CD8-positive, alpha-beta memory T cell (primary cell): ENCODE measurements around the gene TMEM150A. TPM values are rescaled to one million over a fixed set of nuclear protein-coding genes. Genes with fewer than 3 reads are reported as not detected.
A peak's percentile ranks its signal among the peaks of the same experiment; 100 is the strongest.

ENCODE experiments used
- CTCF ChIA-PET: fragments of 350-600 bp; sonication (Branson Sonifier 250); formaldehyde crosslinking; loops from one replicate; lab custom pipeline; 2021; ENCODE audit warnings: antibody characterized with exemption; lab: Charles Lee
- POLR2A ChIA-PET: fragments of 350-600 bp; sonication (Branson Sonifier 250); formaldehyde crosslinking; loops from one replicate; lab custom pipeline; 2021; ENCODE audit warnings: antibody characterized with exemption; lab: Charles Lee
- DNase-seq, 5 donors: peaks; one replicate each; pipeline versions ENCODE4 v3.0.0 to v3.0.0-alpha.2; 2020 to 2022; ENCODE audit warnings: mixed read lengths in 1 of 5
- H3K27ac ChIP-seq: one replicate; pipeline ENCODE4 v1.7.0; 2013; ENCODE audit warnings: low read depth, mild to moderate bottlenecking, low read length, moderate library complexity
- H3K27me3 ChIP-seq: 2 replicates; pipeline ENCODE4 v1.7.0; 2013; ENCODE audit warnings: low read length, mild to moderate bottlenecking; ENCODE audit not compliant: insufficient read depth, poor library complexity, severe bottlenecking
- H3K36me3 ChIP-seq: 2 replicates; pipeline ENCODE4 v1.7.0; 2013; ENCODE audit warnings: mild to moderate bottlenecking, low read length, moderate library complexity; ENCODE audit not compliant: insufficient read depth
- H3K4me1 ChIP-seq: 2 replicates; pipeline ENCODE4 v1.7.0; 2013; ENCODE audit warnings: mild to moderate bottlenecking, low read length, moderate library complexity; ENCODE audit not compliant: insufficient read depth
- H3K4me3 ChIP-seq: 2 replicates; pipeline ENCODE4 v1.7.0; 2013; ENCODE audit warnings: mild to moderate bottlenecking, low read length
- H3K9me3 ChIP-seq: 2 replicates; pipeline ENCODE4 v1.7.0; 2013; ENCODE audit warnings: mild to moderate bottlenecking, low read length
- H3K27ac Mint-ChIP-seq, 8 donors: one replicate each; pipeline ENCODE4 v1.8.0; 2020 to 2021; ENCODE audit warnings: mixed read lengths in 8 of 8, mild to moderate bottlenecking in 6 of 8, inconsistent platforms in 3 of 8, moderate library complexity in 3 of 8
- H3K27me3 Mint-ChIP-seq, 2 donors: one replicate each; pipeline ENCODE4 v1.8.0; 2020 to 2021; ENCODE audit warnings: mixed read lengths in 2 of 2, mild to moderate bottlenecking in 1 of 2, moderate library complexity in 1 of 2
- H3K36me3 Mint-ChIP-seq, 3 donors: one replicate each; pipeline ENCODE4 v1.8.0; 2020 to 2021; ENCODE audit warnings: mixed read lengths in 3 of 3, inconsistent platforms in 1 of 3, mild to moderate bottlenecking in 1 of 3
- H3K4me1 Mint-ChIP-seq, 3 donors: one replicate each; pipeline ENCODE4 v1.8.0; 2020 to 2021; ENCODE audit warnings: mixed read lengths in 3 of 3, inconsistent platforms in 1 of 3, mild to moderate bottlenecking in 1 of 3
- H3K4me3 Mint-ChIP-seq, 7 donors: one replicate each; pipeline ENCODE4 v1.8.0; 2020 to 2021; ENCODE audit warnings: mixed read lengths in 7 of 7, mild to moderate bottlenecking in 6 of 7, moderate library complexity in 4 of 7, inconsistent platforms in 2 of 7
- H3K9me3 Mint-ChIP-seq, 5 donors: one replicate each; pipeline ENCODE4 v1.8.0; 2020 to 2022; ENCODE audit warnings: mixed read lengths in 5 of 5, mild to moderate bottlenecking in 3 of 5, moderate library complexity in 2 of 5, inconsistent platforms in 1 of 5
- polyA plus RNA-seq: library from polyadenylated mRNA; unstranded; fragments of 300-500 nt; fragmentation: Illumina TruSeq; gene quantifications from one replicate; pipeline ENCODE4 v1.2.3, GENCODE V29; 2021
- total RNA-seq, 2 experiments: library from RNA; stranded (reverse); gene quantifications; one replicate each; pipeline ENCODE4 v1.2.3, GENCODE V29; 2021

The TMEM150A gene
- total and polyA plus RNA-seq, 3 experiments from 2014 or later = 6.3 to 13.2 (median 7.6) TPM

DNA sequence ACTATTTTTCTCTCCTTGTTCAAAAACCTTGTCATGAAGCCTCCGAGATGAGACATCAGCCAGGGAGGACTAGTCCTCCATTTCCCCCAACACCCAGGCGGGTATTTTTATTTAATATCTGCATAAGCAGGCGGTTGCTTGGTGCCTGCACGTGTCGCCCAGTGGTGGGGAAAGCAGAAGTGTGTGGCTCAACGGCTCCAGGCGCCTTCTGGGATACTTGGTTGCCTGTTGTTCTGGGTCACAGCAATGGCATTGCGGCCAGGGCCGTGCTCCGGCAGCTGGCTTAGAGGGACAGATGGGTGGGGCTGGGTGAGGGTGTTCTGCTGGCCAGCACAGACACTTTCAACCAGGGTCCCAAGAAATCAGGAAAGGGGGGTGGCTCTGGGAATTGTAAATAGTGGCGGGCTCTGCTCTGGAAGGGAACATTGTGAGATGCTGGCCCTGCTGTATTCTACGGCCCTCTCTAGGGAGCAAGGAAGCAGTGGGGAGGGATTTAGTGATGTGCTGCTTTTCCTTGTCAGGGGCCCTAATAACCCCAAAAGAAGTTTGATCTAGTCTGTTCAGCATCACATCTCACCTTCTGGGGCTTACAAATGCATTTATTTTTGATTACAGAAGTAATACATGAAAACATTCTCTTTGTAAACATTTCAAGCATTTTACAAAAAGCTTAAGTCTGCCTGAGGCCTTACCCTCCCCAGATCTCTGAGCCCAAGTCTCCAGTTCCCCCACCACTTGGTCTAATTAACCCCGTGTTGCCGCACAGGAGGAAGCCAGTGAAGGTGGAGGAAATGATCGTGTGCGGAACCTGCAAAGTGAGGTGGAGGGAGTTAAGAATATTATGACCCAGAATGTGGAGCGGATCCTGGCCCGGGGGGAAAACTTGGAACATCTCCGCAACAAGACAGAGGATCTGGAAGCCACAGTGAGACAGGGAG, 24.0 kb downstream of the TMEM150A start:
- peak in 1 of 5 donors; percentile 20 for DNase-seq
- Mint-ChIP-seq H3K27ac (peak overlapping the region; percentile 84 to 99 (median 94)), H3K4me3 (peak overlapping the region; percentile 86 to 98 (median 97)), H3K36me3 (peaks cover 6 to 45% (median 6%) of the 10 kb centered on the region in 3 donors), H3K27me3 (no peaks in the 10 kb centered on the region), H3K9me3 (no peaks in the 10 kb centered on the region), H3K4me1 (peaks cover 37 to 50% (median 41%) of the 10 kb centered on the region in 3 donors)
- Histone ChIP-seq H3K27ac (peak overlapping the region; percentile 73), H3K9me3 (no peaks in the 10 kb centered on the region), H3K27me3 (no peaks in the 10 kb centered on the region), H3K36me3 (peaks cover 4% of the 10 kb centered on the region), H3K4me1 (peaks cover 42% of the 10 kb centered on the region), H3K4me3 (peak overlapping the region; percentile 78)
- CTCF ChIA-PET = interaction anchor here (1.7 to 2.4 kb wide), 3 partner anchors 24 to 159 kb away, joined by 5 to 7 read pairs (median 5); partner anchors contain the start of genes SH2D6 and TMEM150A
- POLR2A ChIA-PET = interaction anchor here (0.9 to 1.8 kb wide), 2 partner anchors 11 to 17 kb away, joined by 3 to 5 read pairs; partner anchors contain the start of gene RNF181

DNA sequence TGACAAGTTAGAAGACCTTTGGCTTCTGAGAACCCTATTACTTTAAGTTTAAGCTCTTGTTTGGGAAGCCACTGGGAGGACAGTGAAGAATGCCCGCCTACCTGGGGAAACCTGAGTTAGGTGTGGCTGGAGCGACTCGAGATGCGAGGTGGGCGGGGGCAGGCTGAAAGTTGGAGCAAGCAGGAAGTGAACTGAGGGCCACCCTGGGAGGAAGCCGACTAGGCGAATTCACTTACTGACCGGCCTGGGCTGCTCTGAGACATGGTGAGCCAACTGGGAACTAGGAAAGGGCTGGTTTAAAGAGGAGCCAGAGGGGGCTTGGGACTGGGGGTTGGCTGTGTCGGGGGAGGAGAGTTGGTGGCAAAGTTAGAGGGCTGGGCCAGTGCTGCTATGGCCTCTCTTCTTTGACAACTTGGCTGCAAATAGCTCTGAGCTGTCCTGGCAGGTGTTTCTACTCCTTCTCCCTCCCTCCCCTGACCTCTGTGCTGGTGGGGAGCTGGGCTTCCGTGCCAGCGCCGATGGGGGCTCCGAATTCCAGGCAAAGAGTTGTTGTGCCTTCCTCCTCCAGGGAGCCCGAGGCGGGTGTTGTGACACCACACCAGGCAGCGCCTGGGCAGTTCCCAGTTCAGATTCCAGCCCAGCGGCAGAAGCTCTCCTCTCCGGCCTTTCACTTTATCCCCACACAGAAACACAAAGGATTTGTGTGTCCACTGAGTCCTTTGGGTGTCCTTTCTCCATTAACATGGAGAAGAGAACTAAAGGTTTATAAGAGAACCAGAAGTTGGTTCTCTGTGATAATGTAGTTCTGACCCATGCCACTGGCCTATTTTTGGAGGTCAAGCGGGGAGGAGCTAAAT, 24.9 kb downstream of the TMEM150A start, which contains the start of gene VAMP8:
TSS of gene VAMP8 (plus strand) at position 201 of the 857 bp plus-strand sequence. CDS start at position 262, 61 bp downstream.
- H3K4me1 ChIP-seq = peaks cover 34% of the 10 kb centered on the region
- Mint-ChIP-seq H3K27ac (peak within 1 kb of the TSS; percentile 84 to 99 (median 94)), H3K36me3 (peaks cover 6 to 37% (median 6%) of the 10 kb centered on the region in 3 donors), H3K9me3 (no peaks in the 10 kb centered on the region), H3K27me3 (no peaks in the 10 kb centered on the region), H3K4me3 (peak within 1 kb of the TSS; percentile 86 to 98 (median 97)), H3K4me1 (peaks cover 33 to 46% (median 38%) of the 10 kb centered on the region in 3 donors)
- no peaks in the 10 kb centered on the region for H3K9me3 ChIP-seq
- H3K27me3 ChIP-seq = no peaks in the 10 kb centered on the region
- H3K4me3 ChIP-seq = peak within 1 kb of the TSS; percentile 78
- CTCF ChIA-PET = interaction anchor here (0.7 to 2.4 kb wide), 4 partner anchors 25 to 467 kb away, joined by 3 to 7 read pairs (median 5); partner anchors contain the start of genes SH2D6 and TMEM150A
- POLR2A ChIA-PET = interaction anchor here (0.7 to 1.8 kb wide), 5 partner anchors 11 to 671 kb away, joined by 3 to 8 read pairs (median 5); partner anchors contain the start of gene RNF181
- peak; percentile 44 to 76 (median 58) for DNase-seq
- peaks cover 4% of the 10 kb centered on the region for H3K36me3 ChIP-seq
- peak within 1 kb of the TSS; percentile 73 for H3K27ac ChIP-seq

DNA sequence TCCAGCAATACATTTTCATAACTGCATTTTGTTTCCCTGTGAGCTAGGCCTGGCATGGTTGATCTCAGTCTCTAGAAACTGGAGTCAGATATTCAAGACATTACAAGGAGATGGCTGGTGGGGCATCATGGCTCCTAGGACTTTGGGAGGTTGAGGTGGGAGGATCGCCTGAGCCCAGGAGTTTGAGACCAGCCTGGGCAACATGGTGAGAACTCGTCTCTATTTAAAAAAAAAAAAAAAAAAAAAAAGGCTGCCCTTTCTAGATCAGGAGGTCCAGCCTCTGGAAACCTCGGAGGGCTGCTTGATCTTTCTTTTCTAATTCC, 25.5 kb downstream of the TMEM150A start:
- Mint-ChIP-seq H3K27ac (peak overlapping the region; percentile 84 to 99 (median 94)), H3K4me3 (peak overlapping the region; percentile 86 to 98 (median 97)), H3K27me3 (no peaks in the 10 kb centered on the region)

DNA sequence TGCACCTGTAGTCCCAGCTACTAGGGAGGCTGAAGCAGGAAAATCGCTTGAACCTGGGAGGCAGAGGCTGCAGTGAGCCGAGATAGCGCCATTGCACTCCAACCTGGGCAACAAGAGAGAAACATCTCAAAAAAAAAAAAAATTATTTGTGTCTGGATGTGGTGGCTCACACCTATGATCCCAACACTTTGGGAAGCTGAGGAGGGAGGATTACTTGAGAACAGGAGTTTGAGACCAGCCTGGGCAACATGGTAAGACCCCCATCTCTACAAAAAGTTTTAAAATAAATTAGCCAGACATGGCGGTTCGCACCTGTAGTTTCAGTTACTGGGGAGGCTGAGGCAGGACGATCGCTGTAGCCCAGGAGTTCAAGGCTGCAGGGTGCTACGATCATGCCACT, 26.8 kb downstream of the TMEM150A start:
- Mint-ChIP-seq H3K36me3 (peaks cover 0 to 24% (median 0%) of the 10 kb centered on the region in 3 donors), H3K9me3 (no peaks in the 10 kb centered on the region), H3K4me3 (peak overlapping the region in 2 of 7 donors; percentile 55 to 75), H3K27me3 (no peaks in the 10 kb centered on the region), H3K27ac (peak overlapping the region in 1 of 8 donors; percentile 12), H3K4me1 (peaks cover 27 to 35% (median 30%) of the 10 kb centered on the region in 3 donors)
- no peaks in the 10 kb centered on the region for H3K9me3 ChIP-seq
- peaks cover 34% of the 10 kb centered on the region for H3K4me1 ChIP-seq
- no peaks in the 10 kb centered on the region for H3K27me3 ChIP-seq
- no peak overlapping the region for H3K27ac ChIP-seq
- no peak for DNase-seq
- no peaks in the 10 kb centered on the region for H3K36me3 ChIP-seq
- ChIA-PET CTCF (interaction anchor here (0.6 kb wide), 1 partner anchor 12 kb away, joined by 3 read pairs; no protein-coding TSS in a partner anchor), POLR2A (no interaction called here)
- no peak overlapping the region for H3K4me3 ChIP-seq

More for the DNA sequence above, 25.5 kb downstream of the TMEM150A start:
- peaks cover 4% of the 10 kb centered on the region for H3K36me3 ChIP-seq
- ChIA-PET CTCF (interaction anchor here (0.7 to 1.9 kb wide), 5 partner anchors 25 to 468 kb away, joined by 3 to 5 read pairs (median 3); partner anchors contain the start of gene TMEM150A), POLR2A (interaction anchor here (0.7 to 1.8 kb wide), 5 partner anchors 12 to 670 kb away, joined by 3 to 8 read pairs (median 5); partner anchors contain the start of gene RNF181)
- no peaks in the 10 kb centered on the region for H3K9me3 ChIP-seq
- peaks cover 6 to 32% (median 6%) of the 10 kb centered on the region in 3 donors for H3K36me3 Mint-ChIP-seq
- peaks cover 33 to 42% (median 35%) of the 10 kb centered on the region in 3 donors for H3K4me1 Mint-ChIP-seq
- H3K27ac ChIP-seq = peak overlapping the region; percentile 73
- peaks cover 34% of the 10 kb centered on the region for H3K4me1 ChIP-seq
- no peak overlapping the region for H3K4me3 ChIP-seq
- H3K9me3 Mint-ChIP-seq = no peaks in the 10 kb centered on the region
- H3K27me3 ChIP-seq = no peaks in the 10 kb centered on the region
- no peak for DNase-seq

DNA sequence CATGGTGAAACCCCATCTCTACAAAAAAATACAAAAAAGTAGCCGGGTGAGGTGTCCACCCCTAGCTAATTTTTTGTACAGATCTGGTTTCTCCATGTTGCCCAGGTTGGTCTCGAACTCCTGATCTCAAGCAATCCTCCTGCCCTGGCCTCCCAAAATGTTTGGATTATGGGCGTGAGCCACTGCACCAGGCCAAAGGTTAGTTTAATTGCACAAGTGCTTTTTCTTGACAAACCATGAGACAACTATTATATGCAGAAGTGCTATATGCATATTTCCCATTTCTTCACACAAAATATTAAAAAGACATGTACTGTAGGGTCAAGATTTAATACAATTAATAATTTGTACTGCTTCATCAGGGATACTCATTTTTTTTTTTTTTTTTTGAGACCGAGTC, 36.2 kb downstream of the TMEM150A start:
- no peak overlapping the region for H3K27ac ChIP-seq
- no peak for DNase-seq
- Mint-ChIP-seq H3K9me3 (no peaks in the 10 kb centered on the region), H3K27me3 (peaks cover 0 to 4% of the 10 kb centered on the region in 2 donors), H3K4me1 (peaks cover 5 to 6% (median 5%) of the 10 kb centered on the region in 3 donors), H3K4me3 (peak overlapping the region in 1 of 7 donors; percentile 16), H3K27ac (no peak overlapping the region), H3K36me3 (peaks cover 0 to 4% (median 1%) of the 10 kb centered on the region in 3 donors)
- H3K9me3 ChIP-seq = no peaks in the 10 kb centered on the region
- no peaks in the 10 kb centered on the region for H3K27me3 ChIP-seq
- ChIA-PET POLR2A (no interaction called here), CTCF (no interaction called here)
- no peaks in the 10 kb centered on the region for H3K36me3 ChIP-seq
- no peak overlapping the region for H3K4me3 ChIP-seq
- no peaks in the 10 kb centered on the region for H3K4me1 ChIP-seq

DNA sequence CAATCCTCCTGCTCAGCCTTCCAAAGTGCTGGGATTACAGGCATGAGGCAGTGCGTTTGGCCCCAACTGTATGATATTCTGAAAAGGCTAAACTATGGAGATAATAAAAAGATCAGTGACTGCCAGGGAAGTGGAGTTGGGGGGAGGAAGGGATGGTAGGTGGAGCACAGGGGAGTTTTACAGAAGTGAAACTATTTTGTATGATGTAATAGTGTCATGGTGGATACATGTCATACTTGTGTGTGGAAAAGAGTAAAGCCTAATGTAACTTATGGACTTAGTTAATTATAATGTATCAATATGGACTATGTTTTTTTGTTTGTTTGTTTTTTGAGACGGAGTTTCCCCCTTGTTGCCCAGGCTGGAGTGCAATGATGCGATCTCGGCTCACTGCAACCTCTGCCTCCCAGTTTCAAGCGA, 38.3 kb downstream of the TMEM150A start:
- H3K9me3 Mint-ChIP-seq = no peaks in the 10 kb centered on the region
- Histone ChIP-seq H3K36me3 (no peaks in the 10 kb centered on the region), H3K4me3 (no peak overlapping the region), H3K27ac (no peak overlapping the region), H3K27me3 (no peaks in the 10 kb centered on the region), H3K9me3 (no peaks in the 10 kb centered on the region), H3K4me1 (peaks cover 12% of the 10 kb centered on the region)
- DNase-seq = no peak
- H3K27ac Mint-ChIP-seq = no peak overlapping the region
- H3K36me3 Mint-ChIP-seq = peaks cover 0 to 7% (median 1%) of the 10 kb centered on the region in 3 donors
- peak overlapping the region in 4 of 7 donors; percentile 13 to 76 (median 47) for H3K4me3 Mint-ChIP-seq
- no peaks in the 10 kb centered on the region for H3K27me3 Mint-ChIP-seq
- ChIA-PET POLR2A (interaction anchor here (0.6 kb wide), 1 partner anchor 21 kb away, joined by 4 read pairs; no protein-coding TSS in a partner anchor), CTCF (interaction anchor here (1.0 kb wide), 1 partner anchor 143 kb away, joined by 3 read pairs; no protein-coding TSS in a partner anchor)
- peaks cover 23 to 26% (median 23%) of the 10 kb centered on the region in 3 donors for H3K4me1 Mint-ChIP-seq
